RCC 7860 (cell line): ENCODE measurements around the gene RAP1A.

Experiments used
- DNase-seq: peaks from one replicate; pipeline ENCODE4 v3.0.0-alpha.2; 2015; ENCODE audit warnings: low spot score
- FAIRE-seq: peaks from 2 replicates; lab custom pipeline; 2012; peaks lifted over from hg19 to GRCh38; lab: Jason Lieb, UNC

RAP1A gene

DNA sequence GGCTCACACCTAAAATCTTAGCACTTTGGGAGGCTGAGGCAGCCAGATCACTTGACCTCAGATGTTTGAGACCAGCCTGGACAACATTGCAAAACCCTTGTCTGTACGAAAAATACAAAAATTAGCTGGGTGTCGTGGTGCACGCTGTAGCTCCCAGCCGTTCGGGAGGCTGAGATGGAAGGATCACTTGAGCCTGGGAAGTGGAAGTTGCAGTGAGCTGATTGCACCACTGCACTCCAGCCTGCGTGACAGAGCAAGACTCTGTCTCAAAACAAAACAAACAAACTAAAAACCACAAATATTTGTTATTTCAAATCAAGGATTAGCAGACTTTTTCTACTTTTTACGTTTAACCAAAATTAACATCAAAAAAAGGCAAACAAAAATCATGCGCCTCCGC lies 88.3 kb downstream of the RAP1A start:
- no peak for DNase-seq
- no peak for FAIRE-seq

GRCh38 chr1:111709986-111710385 lies 90.4 kb downstream of the RAP1A start:
- DNase-seq (no peak), FAIRE-seq (no peak)

GRCh38 chr1:111716333-111716732 lies 96.7 kb downstream of the RAP1A start:
- DNase-seq (no peak), FAIRE-seq (no peak)

- DNase-seq, result no peak
- FAIRE-seq, result no peak
Measured at GRCh38 chr1:111717450-111717849, 97.9 kb downstream of the RAP1A start.

DNA sequence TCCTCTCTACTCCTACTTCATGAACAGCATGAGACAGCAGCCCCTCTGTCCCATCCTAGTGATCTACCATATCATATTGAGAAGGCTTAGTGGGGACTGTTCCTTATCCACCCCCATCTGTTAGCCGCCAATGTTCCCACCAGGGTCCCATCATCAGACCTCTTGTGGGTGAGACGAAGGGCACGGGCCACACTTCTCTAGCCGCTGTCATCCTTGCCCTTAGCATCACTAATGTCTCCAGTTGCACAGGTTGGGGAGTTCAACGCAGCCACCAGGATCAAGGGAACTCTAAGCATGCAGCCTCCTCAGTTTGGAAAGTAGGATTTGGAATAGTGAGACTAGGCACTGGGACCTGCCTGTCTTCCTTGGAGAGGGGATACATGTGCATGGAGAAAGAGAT lies 99.5 kb downstream of the RAP1A start:
- no peak for FAIRE-seq
- DNase-seq, result no peak

- FAIRE-seq, result no peak
Measured at GRCh38 chr1:111719674-111720132, 100.1 kb downstream of the RAP1A start.

DNA sequence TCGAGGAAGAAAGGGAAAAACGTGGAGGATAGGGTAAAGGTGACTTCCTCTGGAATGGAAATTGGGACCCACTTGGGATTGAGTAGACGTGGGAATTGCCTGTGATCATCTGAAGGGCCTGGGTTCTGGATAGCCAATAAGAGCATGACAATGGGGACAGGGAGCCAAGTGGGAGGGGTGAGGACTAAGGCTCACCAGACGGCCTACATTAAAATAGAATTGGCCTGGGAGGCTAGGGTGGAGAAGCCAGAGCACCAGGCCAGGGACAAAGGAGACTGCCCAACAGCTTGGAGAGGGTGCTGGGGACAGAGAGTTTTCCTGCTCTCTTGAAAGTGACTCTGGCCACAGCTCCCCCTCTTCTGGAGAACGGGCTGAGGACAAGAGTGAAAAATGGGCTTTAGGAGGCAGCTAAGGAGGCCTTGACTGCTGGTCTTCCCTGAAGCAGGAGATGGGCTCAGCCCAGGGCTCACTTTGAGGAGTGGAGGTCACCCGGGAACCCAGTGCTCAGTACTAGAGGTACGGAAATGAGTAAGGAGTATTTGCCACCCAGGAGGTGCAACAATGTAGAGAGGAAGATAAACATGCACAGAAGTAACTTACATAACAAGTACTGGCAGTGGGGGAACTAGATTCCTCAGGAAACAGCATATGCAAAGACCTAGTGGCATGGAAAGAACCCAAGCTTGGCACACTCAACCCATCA lies 100.8 kb downstream of the RAP1A start:
- FAIRE-seq (no peak), DNase-seq (no peak)

More at GRCh38 chr1:111719674-111720132, 100.1 kb downstream of the RAP1A start:
- DNase-seq, result no peak

DNA sequence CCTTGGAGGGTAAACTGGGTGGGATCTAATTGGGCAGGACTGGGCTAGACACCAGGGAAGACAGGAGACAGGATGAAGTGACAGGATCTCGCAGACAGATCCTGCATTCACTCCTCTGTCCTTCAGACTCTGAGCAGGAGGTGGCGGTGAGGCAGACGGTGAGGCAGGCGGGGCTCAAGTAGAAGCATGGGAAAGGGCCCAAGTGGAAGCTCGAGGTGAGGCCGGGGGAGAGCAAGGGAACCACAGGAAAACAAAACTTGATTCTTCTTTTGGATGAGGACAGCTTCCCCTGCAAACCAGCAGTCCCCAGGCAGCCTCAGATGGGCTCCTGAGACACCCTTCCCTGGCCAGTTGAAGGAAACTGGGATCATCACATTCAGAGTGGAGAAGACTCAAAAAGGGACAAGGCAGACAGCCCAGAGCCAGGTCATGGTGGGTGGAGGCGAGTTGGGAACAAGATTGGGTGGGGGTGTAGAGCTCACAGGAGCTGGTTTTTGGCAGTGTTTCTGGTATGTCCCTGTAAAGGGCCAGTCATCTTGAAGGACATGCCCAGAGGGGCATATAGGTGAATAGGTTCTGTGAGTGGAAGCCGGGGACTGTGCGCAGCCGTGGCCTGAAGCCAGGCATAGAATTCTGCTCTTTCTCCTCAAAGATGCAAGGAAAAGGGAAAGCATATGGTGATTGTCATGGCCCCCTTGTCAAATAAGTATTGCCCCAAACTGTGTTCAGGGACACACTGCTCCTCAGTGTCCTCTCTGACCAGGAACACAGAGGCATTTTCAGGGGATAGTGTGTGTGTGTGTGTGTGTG lies 101.6 kb downstream of the RAP1A start:
- DNase-seq (no peak), FAIRE-seq (no peak)

DNA sequence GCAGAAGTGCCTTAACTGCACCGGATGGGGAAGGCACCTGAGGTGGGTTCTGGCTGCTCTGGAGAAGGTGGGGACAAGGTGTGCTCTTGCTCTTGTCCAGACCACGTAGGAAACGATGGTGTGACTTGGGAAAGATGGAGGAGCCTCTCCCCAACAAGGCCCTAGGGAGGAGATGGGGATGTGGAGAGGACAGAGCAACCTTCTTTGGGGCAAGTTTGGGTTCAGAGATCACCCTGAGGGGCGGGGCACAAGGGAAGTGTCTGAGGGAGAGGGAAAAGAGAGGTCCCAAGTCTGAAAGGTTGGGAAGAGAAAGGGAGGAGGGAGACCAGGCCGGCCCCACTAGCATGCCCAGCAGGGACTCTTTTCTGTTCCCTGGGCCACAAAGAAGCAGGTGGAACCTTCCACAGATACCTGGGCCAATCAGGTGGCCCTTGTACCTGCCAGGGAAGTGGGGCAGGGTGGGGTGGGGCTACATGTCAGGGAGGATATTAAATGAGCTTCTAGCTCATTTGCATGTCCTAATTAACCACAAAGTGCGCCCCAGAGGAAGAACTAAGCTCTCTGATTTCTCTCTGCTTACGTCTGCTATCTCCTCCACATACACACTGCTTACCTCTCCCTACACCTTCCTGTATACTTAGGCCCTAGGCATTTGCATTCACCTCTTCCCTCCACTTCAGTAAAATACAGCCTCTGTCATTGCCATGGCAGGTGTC lies 103.7 kb downstream of the RAP1A start:
- no peak for FAIRE-seq
- no peak for DNase-seq

DNA sequence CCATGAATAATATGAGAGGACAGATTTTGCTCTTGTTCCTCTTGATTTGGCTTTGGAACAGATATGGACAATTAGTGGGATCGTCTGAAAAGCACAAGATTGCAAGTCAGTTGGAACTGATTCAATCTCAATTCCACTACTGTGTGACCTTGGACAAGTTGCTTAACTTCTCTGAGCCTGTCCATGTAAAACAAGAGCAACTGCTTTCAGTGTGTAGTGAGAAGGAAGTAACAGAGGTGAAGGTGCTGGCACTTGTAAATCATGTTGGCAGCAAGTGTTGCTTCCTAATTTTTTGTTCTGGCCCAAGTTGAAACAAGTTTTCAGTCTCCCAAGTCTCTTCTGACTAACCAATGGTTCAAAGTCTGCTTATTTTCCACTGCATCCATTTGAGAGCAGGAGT lies 104.3 kb downstream of the RAP1A start:
- no peak for DNase-seq
- no peak for FAIRE-seq

DNA sequence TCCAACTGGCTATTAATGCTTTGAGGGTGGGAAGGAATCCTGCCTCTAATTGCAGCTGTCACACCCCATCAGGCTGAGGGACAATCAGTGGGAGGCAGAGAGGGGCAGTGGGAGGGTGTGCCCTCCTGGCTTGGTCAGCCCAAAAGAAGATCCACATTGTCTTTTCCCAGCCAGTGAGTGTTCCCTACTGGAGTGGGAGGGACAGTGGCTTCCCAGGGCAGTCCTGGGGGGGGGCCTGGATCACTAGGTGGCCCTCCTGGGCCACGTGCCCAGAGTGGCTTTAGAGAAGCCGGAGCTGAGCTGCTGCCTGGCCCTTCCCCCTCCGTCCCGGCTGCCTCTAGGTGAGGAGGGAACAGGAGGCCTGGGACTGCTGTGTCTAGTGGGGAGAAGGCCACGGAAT lies 105.6 kb downstream of the RAP1A start:
- FAIRE-seq (no peak), DNase-seq (no peak)

DNA sequence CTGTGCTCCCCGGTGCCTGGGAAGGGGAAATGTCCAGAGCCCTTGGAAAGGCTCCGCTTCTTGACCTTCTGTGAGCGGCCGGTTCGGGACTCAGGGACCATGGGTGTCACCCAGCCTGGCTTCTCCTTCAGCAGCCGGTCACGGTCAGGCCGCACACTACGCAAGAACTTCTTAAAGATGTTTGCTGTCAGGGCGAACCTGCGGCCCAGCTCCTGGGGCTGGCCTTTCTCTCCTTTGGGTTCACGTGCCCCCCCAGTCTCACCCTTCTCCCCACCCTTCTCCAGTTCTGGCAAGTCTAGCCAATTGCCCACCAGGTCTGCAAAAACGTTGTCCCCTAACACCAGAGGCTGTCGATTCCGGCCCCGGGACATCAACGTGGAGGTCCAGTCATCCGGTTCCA lies 107.5 kb downstream of the RAP1A start:
- DNase-seq, result no peak
- FAIRE-seq, result no peak

DNA sequence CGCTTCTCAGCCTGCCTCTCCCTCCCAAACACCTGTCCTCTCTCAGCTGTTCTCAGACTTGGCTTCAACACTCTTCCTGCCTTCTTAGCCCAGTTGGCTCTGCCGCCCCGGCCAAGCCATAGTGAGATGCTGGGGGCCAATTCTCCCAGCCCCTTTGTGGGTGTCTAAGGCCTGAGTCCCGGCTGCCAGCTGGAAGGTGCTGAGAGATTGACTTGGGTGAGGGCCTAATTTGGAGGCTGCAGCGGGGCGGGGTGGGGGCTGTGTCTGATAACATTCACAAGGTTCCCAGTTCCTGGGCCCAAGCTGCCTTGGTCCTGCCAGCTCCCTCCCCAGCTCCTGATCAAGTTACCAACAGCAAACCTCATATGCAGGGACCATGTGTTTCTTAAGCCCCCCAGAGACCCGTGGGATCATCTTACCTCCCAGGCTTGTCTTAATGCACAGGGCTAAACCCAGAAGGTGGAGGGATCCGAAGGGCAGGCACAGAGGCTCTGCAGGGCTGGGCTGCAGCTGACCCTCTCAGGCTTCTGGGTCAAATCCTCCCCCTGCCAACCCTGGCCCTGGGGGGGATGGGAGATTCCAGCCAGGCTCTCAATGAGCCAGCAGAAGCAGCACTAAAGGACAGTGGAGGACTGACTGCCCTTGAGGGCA lies 109.8 kb downstream of the RAP1A start:
- FAIRE-seq, result no peak
- DNase-seq, result no peak

DNA sequence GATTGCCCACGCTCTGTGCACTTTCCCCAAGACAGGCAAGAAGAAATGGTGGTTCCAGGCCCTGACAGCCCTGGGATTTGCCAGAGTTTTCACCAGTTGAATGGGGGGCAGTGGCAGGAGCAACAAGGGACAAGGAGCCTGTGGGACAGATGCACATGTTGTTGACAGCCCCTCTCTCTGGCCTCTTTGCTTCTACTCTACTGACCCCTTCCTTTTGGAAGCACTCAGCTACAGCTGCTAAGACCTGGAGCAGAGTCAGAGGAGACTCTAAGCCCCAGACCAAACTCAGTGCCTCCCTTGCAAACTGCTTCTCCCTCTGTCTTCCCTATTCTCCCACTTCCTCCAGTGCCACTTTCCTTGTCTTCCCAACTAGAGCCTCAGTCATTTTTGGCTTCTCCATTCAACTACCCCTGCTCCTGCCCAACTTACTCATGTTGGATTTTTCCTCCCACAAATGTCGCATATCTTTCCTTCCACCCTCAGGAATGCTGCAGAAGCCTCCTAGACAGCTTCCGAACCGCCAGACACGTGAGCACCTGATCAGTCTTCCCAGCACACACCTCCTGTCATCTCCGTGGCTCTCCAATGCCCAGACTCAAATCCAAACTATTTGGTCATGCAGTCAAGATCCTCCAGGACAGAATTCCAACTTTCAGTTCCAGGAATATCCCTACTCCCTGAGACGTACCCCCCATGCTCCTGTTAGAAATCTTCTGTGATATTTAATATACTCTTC lies 110.5 kb downstream of the RAP1A start:
- no peak for DNase-seq
- no peak for FAIRE-seq

- no peak for DNase-seq
- FAIRE-seq, result no peak
Measured at GRCh38 chr1:111730706-111731105, 111.1 kb downstream of the RAP1A start.

GRCh38 chr1:111731956-111732355 lies 112.4 kb downstream of the RAP1A start:
- DNase-seq (no peak), FAIRE-seq (no peak)

DNA sequence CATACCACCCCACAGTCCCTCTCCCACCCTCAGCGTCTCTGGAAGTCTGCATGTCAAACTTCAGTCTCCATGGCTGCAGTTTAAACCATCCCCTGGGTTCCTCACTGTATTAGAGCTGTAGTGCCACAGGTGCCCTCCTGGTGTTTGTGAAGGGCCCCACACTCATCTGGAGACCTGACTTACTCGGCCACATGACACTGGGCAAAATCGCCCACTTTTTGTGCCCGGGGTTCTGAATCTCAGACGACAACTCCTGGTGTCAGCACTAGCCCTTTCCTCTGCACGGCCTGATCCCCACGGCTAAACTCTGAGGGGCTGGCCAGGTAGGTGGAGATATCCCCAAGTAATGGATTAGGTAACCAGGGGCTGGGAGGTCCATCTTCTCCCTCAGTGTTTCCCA lies 113.1 kb downstream of the RAP1A start:
- FAIRE-seq (no peak), DNase-seq (no peak)

- FAIRE-seq (no peak), DNase-seq (peak; percentile 66)
Measured at GRCh38 chr1:111733183-111733991, 113.8 kb downstream of the RAP1A start.

- FAIRE-seq (no peak), DNase-seq (no peak)
Measured at GRCh38 chr1:111733992-111734341, 114.4 kb downstream of the RAP1A start.

GRCh38 chr1:111734426-111734825 lies 114.8 kb downstream of the RAP1A start:
- FAIRE-seq (no peak), DNase-seq (no peak)
